A549 (cell line): ENCODE results near the gene ZNF354C.

ENCODE experiments used
- HDAC2 ChIP-seq: fragments of 200-600 bp; sonication (generic); IDR thresholded peaks from 2 replicates; pipeline ENCODE4 v1.6.1; 2016
- MYC ChIP-seq: IDR thresholded peaks from 2 replicates; pipeline ENCODE4 v1.6.1; 2012; ENCODE audit warnings: mild to moderate bottlenecking, inconsistent platforms, low read length, improper control_type of control experiment, borderline replicate concordance
- POLR2A ChIP-seq: IDR thresholded peaks from 2 replicates; pipeline ENCODE4 v1.6.1; 2012; ENCODE audit warnings: mild to moderate bottlenecking, low read length
- RCOR1 ChIP-seq: fragments of 150-350 bp; IDR thresholded peaks from 2 replicates; pipeline ENCODE4 v1.6.1; 2014; ENCODE audit warnings: antibody characterized with exemption, low read length, low read depth
- SREBF2 ChIP-seq: fragments of 450-650 bp; IDR thresholded peaks from 2 replicates; pipeline ENCODE4 v1.6.1; 2014; ENCODE audit warnings: mild to moderate bottlenecking, moderate library complexity
- TF ChIP-seq, protein P1 (sequence below): fragments of >200 bp; sonication (Bioruptor Twin); formaldehyde crosslinking; IDR thresholded peaks from 3 replicates; pipeline ENCODE4 v1.5.1; 2016
- TF ChIP-seq, protein P2 (sequence below): fragments of 200-600 bp; sonication (generic); IDR thresholded peaks from 2 replicates; pipeline ENCODE4 v1.6.1; 2016; ENCODE audit warnings: antibody characterized with exemption, mild to moderate bottlenecking, moderate library complexity
- TF ChIP-seq, protein P3 (sequence below): fragments of 150-350 bp; IDR thresholded peaks from 2 replicates; pipeline ENCODE4 v1.6.1; 2014; ENCODE audit warnings: low read depth, mild to moderate bottlenecking, low read length
- TF ChIP-seq, protein P4 (sequence below): IDR thresholded peaks from 2 replicates; pipeline ENCODE4 v1.6.1; 2012

DNA sequence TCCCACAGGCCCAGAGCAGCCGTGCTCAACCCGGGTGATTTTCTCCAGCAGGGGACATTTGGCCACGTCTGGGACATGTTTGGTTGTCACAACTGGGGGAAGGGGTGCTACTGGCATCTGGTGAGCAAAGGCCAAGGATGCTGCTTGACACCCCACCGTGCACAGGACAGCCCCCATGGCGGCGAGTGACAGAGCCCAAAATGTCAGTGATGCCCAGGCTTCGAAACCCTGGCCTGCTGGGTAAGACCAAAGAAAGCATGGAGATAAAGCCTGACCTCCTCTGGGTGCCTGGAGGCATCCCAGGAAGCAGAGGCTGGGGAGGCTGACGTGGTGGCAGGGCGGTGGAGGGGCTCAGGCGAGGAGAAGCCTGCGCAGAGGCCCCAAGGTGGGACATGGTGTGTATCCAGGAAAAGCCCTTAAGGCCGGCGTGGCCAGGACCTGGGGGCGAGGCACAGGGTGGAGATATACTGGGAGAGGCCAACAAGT is 66.4 kb downstream of the ZNF354C start:
- TF ChIP-seq, protein P1, sequence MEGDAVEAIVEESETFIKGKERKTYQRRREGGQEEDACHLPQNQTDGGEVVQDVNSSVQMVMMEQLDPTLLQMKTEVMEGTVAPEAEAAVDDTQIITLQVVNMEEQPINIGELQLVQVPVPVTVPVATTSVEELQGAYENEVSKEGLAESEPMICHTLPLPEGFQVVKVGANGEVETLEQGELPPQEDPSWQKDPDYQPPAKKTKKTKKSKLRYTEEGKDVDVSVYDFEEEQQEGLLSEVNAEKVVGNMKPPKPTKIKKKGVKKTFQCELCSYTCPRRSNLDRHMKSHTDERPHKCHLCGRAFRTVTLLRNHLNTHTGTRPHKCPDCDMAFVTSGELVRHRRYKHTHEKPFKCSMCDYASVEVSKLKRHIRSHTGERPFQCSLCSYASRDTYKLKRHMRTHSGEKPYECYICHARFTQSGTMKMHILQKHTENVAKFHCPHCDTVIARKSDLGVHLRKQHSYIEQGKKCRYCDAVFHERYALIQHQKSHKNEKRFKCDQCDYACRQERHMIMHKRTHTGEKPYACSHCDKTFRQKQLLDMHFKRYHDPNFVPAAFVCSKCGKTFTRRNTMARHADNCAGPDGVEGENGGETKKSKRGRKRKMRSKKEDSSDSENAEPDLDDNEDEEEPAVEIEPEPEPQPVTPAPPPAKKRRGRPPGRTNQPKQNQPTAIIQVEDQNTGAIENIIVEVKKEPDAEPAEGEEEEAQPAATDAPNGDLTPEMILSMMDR, result no peak
- TF ChIP-seq, protein P2, sequence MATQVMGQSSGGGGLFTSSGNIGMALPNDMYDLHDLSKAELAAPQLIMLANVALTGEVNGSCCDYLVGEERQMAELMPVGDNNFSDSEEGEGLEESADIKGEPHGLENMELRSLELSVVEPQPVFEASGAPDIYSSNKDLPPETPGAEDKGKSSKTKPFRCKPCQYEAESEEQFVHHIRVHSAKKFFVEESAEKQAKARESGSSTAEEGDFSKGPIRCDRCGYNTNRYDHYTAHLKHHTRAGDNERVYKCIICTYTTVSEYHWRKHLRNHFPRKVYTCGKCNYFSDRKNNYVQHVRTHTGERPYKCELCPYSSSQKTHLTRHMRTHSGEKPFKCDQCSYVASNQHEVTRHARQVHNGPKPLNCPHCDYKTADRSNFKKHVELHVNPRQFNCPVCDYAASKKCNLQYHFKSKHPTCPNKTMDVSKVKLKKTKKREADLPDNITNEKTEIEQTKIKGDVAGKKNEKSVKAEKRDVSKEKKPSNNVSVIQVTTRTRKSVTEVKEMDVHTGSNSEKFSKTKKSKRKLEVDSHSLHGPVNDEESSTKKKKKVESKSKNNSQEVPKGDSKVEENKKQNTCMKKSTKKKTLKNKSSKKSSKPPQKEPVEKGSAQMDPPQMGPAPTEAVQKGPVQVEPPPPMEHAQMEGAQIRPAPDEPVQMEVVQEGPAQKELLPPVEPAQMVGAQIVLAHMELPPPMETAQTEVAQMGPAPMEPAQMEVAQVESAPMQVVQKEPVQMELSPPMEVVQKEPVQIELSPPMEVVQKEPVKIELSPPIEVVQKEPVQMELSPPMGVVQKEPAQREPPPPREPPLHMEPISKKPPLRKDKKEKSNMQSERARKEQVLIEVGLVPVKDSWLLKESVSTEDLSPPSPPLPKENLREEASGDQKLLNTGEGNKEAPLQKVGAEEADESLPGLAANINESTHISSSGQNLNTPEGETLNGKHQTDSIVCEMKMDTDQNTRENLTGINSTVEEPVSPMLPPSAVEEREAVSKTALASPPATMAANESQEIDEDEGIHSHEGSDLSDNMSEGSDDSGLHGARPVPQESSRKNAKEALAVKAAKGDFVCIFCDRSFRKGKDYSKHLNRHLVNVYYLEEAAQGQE, result no peak
- TF ChIP-seq MYC, result no peak
- TF ChIP-seq, protein P3, sequence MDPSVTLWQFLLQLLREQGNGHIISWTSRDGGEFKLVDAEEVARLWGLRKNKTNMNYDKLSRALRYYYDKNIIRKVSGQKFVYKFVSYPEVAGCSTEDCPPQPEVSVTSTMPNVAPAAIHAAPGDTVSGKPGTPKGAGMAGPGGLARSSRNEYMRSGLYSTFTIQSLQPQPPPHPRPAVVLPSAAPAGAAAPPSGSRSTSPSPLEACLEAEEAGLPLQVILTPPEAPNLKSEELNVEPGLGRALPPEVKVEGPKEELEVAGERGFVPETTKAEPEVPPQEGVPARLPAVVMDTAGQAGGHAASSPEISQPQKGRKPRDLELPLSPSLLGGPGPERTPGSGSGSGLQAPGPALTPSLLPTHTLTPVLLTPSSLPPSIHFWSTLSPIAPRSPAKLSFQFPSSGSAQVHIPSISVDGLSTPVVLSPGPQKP, result no peak
- TF ChIP-seq SREBF2, result no peak
- no peak for TF ChIP-seq POLR2A
- no peak for TF ChIP-seq RCOR1
- TF ChIP-seq, protein P4, sequence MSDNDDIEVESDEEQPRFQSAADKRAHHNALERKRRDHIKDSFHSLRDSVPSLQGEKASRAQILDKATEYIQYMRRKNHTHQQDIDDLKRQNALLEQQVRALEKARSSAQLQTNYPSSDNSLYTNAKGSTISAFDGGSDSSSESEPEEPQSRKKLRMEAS, result no peak
- no peak for TF ChIP-seq HDAC2
